Right hindlimb (tissue), 1 donor: Measurements from ENCODE around the gene PGC.

ENCODE experiments used
- DNase-seq: peaks from one replicate; pipeline ENCODE4 v3.0.0-alpha.2; 2018

The PGC gene

GRCh38 chr6:41693281-41694240 lies 53.6 kb downstream of the PGC start:
- no peak for DNase-seq

- no peak for DNase-seq
These were observed 54.5 kb downstream of the PGC start for GRCh38 chr6:41692730-41693129.

- peak; percentile 7 for DNase-seq
These were observed 55.0 kb downstream of the PGC start for GRCh38 chr6:41692080-41692675.

GRCh38 chr6:41691426-41692079 lies 55.6 kb downstream of the PGC start:
- DNase-seq = peak; percentile 12

GRCh38 chr6:41690541-41691330 lies 56.5 kb downstream of the PGC start:
- peak; percentile 20 for DNase-seq

DNA sequence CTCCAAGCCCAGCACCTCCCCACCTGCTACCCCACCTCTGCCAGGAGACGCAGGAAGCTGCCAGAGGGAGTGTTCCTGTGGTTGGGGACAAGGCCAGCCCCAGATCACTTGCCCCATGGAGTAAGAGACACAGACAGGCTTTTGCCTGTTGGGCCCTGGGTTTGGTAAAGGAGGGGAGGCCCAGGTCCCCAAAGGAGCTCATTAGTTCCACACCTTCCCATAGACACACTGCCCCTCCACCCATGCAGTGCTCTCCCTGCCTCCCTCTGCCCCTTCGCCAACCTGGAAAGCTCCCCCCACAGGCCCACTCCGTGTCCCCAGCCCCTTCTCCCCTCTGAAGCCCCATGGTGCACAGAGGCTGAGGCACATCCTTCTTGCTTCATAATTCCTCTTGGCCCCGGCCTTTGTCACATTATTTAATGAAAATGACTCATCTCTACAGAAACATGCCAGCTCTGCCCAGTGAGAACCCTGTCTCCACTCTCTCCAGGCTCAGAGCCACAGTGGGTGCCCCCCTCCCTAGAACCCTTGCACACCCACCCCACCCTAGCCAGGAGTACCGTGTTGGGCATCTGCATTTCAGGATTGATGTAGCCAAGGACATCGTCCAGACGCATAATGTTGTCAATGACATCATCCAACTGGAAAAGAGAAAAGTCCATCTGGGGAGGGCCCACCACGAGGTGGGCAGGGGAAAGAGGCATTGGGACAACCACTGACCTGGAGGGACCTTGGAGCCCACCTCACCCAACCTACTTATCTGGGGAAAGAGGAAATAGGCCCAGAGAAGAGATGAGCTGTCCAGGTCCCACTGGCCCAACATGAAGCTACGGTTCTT lies 57.8 kb downstream of the PGC start:
- DNase-seq = peak; percentile 9

- DNase-seq = peak; percentile 12
These were observed 58.8 kb downstream of the PGC start for GRCh38 chr6:41688256-41688965.

GRCh38 chr6:41687501-41688175 lies 59.6 kb downstream of the PGC start:
- DNase-seq = peak; percentile 17
